Esophagus muscularis mucosa (tissue), 4 donors: Measurements from ENCODE around the gene ABCG5. TPM values are rescaled to one million over a fixed set of nuclear protein-coding genes. Genes with fewer than 3 reads are reported as not detected.

ENCODE experiments used
- DNase-seq: peaks from one replicate; pipeline ENCODE4 v3.0.0-alpha.2; 2017; ENCODE audit errors: extremely low spot score
- H3K27ac ChIP-seq, 4 donors: fragments of 200-600 bp; sonication (generic); replicated peaks in 1 of 4; 1 replicate in 3 of 4; 2 replicates in 1 of 4; pipeline ENCODE4 v1.5.1; 2016 to 2019; ENCODE audit warnings: mild to moderate bottlenecking in 1 of 4
- H3K27me3 ChIP-seq, 4 donors: fragments of 200-600 bp; sonication (generic); one replicate each; pipeline versions ENCODE4 v1.5.1 to v1.6.0; 2016 to 2019
- H3K36me3 ChIP-seq, 4 donors: fragments of 200-600 bp; sonication (generic); one replicate each; pipeline ENCODE4 v1.5.1; 2016 to 2019
- H3K4me1 ChIP-seq, 4 donors: fragments of 200-600 bp; sonication (generic); one replicate each; pipeline ENCODE4 v1.5.1; 2016 to 2019
- H3K4me3 ChIP-seq, 4 donors: fragments of 200-600 bp; sonication (generic); 1 replicate in 2 of 4; 2 replicates in 2 of 4; pipeline ENCODE4 v1.5.1; 2016 to 2019; ENCODE audit warnings: mild to moderate bottlenecking in 4 of 4, moderate library complexity in 1 of 4
- H3K9me3 ChIP-seq, 4 donors: fragments of 200-600 bp; sonication (generic); 1 replicate in 3 of 4; 2 replicates in 1 of 4; pipeline ENCODE4 v1.5.1; 2016 to 2019
- CTCF ChIP-seq, 3 experiments: fragments of 200-600 bp in 2 of 3; fragments of 450-650 bp in 1 of 3; sonication (generic) in 2 of 3; IDR thresholded peaks; one replicate each; pipeline ENCODE4 v1.5.1; 2017 to 2019; ENCODE audit warnings: antibody characterized with exemption in 3 of 3, mild to moderate bottlenecking in 2 of 3, moderate library complexity in 1 of 3
- EP300 ChIP-seq: sonication (generic); formaldehyde crosslinking; IDR thresholded peaks from one replicate; pipeline ENCODE4 v1.6.1; 2017; ENCODE audit warnings: antibody characterized with exemption
- POLR2A ChIP-seq: fragments of 450-650 bp; IDR thresholded peaks from one replicate; pipeline ENCODE4 v1.6.1; 2017; ENCODE audit warnings: antibody characterized with exemption, moderate library complexity, mild to moderate bottlenecking, low read depth
- POLR2AphosphoS5 ChIP-seq, 2 donors: sonication (generic); formaldehyde crosslinking; IDR thresholded peaks; one replicate each; pipeline ENCODE4 v1.6.1; 2017; ENCODE audit warnings: antibody characterized with exemption in 2 of 2
- WGBS: methylation state at CpG from one replicate; pipeline ENCODE4 v1.1.5; 2018; 5-methylcytosine and 5-hydroxymethylcytosine counted together
- intact Hi-C: fragments of 100-400 bp; cut with DNase I; formaldehyde crosslinking; loops from one replicate; pipeline ENCODE4 v1.15.1; 2023
- total RNA-seq, 4 donors: library from RNA; depleted of rRNA; stranded (reverse); fragments of >200 nt; gene quantifications; one replicate each; pipeline versions ENCODE4 v1.1.0 to v1.2.1, GENCODE V29; 2016

Gene ABCG5
- total RNA-seq, 4 donors from 2014 or later, result not detected

GRCh38 chr2:43819491-43820163 is 19.0 kb downstream of the ABCG5 start:
- no peak for TF ChIP-seq CTCF (IDR thresholded peaks at IDR 0.05)
- TF ChIP-seq EP300, result no peak
- TF ChIP-seq POLR2AphosphoS5 (IDR thresholded peaks at IDR 0.05), result no peak
- TF ChIP-seq POLR2A, result no peak
- 80% methylated on average over 7 of the region's 7 CpGs for WGBS
- intact Hi-C loops, result no loop called here
- Histone ChIP-seq H3K4me3 (no peak overlapping the region), H3K36me3 (no peaks in the 10 kb centered on the region), H3K4me1 (no peaks in the 10 kb centered on the region), H3K27ac (no peak overlapping the region), H3K9me3 (no peaks in the 10 kb centered on the region), H3K27me3 (peaks cover 0 to 5% (median 0%) of the 10 kb centered on the region in 4 donors)
- DNase-seq, result no peak

DNA sequence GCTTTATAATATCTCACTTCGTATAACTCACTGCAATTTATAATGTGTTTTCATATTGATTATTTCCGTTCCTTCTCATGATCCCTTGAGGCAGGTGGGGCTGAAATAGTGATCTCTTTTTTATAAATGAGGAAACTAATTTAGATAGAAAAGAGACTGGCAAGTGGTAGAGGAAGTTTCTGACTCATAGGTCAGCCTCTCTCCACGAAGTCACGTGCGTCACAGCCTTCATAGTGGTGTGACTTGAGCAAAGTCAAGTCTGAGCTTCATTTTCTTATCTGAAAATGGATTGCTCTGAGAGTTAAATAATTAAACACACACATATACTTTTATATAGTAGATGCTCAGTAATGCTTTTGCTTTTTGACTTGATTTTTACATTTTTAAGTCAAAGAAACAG is 19.9 kb downstream of the ABCG5 start:
- Histone ChIP-seq H3K36me3 (no peaks in the 10 kb centered on the region), H3K4me1 (no peaks in the 10 kb centered on the region), H3K27me3 (peaks cover 0 to 5% (median 0%) of the 10 kb centered on the region in 4 donors), H3K27ac (no peak overlapping the region), H3K4me3 (no peak overlapping the region), H3K9me3 (no peaks in the 10 kb centered on the region)
- DNase-seq, result no peak
- whole genome bisulfite sequencing, result 64% methylated on average over 5 of the region's 5 CpGs
- no peak for TF ChIP-seq POLR2AphosphoS5 (IDR thresholded peaks at IDR 0.05)
- intact Hi-C loops, result no loop called here

GRCh38 chr2:43814711-43815110 is 23.9 kb downstream of the ABCG5 start:
- no peak for DNase-seq
- TF ChIP-seq POLR2AphosphoS5 (IDR thresholded peaks at IDR 0.05), result no peak
- TF ChIP-seq EP300, result no peak
- TF ChIP-seq CTCF (IDR thresholded peaks at IDR 0.05), result no peak
- TF ChIP-seq POLR2A, result no peak
- 83% methylated on average over 3 of the region's 3 CpGs for WGBS
- Histone ChIP-seq H3K36me3 (peaks cover 0 to 30% (median 12%) of the 10 kb centered on the region in 4 donors), H3K27ac (no peak overlapping the region), H3K4me1 (no peaks in the 10 kb centered on the region), H3K4me3 (no peak overlapping the region), H3K27me3 (no peaks in the 10 kb centered on the region), H3K9me3 (no peaks in the 10 kb centered on the region)
- intact Hi-C loops, result no loop called here

DNA sequence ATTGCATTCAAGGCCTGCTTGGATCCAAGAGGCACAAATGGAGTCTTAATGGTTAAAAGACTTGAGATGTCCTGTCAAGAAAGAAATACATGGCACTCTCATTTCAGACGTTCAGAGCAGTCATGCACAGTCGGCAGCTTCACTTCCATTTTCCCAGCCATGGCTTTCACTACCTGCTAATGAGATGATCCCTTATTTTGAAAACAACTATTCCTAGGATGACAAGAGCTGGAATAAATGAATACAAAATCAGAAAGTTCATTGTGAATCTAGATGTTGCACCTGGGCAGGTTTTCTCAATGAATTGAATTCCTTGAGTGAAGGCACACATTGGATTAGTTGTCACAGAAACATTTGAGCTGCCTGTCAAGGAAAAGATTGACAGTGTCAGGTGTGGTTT is 25.7 kb downstream of the ABCG5 start:
- Histone ChIP-seq H3K36me3 (peaks cover 3 to 47% (median 20%) of the 10 kb centered on the region in 4 donors), H3K9me3 (no peaks in the 10 kb centered on the region), H3K4me1 (no peaks in the 10 kb centered on the region), H3K27ac (no peak overlapping the region), H3K27me3 (no peaks in the 10 kb centered on the region), H3K4me3 (no peak overlapping the region)
- WGBS, result 56% methylated on average over 2 of the region's 2 CpGs
- DNase-seq, result no peak
- intact Hi-C loops, result no loop called here
- no peak for TF ChIP-seq POLR2A

GRCh38 chr2:43812006-43812405 is 26.6 kb downstream of the ABCG5 start:
- Histone ChIP-seq H3K27me3 (no peaks in the 10 kb centered on the region), H3K36me3 (peaks cover 3 to 54% (median 20%) of the 10 kb centered on the region in 4 donors), H3K4me3 (no peak overlapping the region), H3K27ac (no peak overlapping the region), H3K4me1 (no peaks in the 10 kb centered on the region), H3K9me3 (no peaks in the 10 kb centered on the region)
- no peak for DNase-seq
- TF ChIP-seq POLR2A, result no peak
- no peak for TF ChIP-seq CTCF (IDR thresholded peaks at IDR 0.05)
- TF ChIP-seq EP300, result no peak
- no peak for TF ChIP-seq POLR2AphosphoS5 (IDR thresholded peaks at IDR 0.05)
- intact Hi-C loops, result no loop called here
- WGBS, result 75% methylated on average over 2 of the region's 2 CpGs

DNA sequence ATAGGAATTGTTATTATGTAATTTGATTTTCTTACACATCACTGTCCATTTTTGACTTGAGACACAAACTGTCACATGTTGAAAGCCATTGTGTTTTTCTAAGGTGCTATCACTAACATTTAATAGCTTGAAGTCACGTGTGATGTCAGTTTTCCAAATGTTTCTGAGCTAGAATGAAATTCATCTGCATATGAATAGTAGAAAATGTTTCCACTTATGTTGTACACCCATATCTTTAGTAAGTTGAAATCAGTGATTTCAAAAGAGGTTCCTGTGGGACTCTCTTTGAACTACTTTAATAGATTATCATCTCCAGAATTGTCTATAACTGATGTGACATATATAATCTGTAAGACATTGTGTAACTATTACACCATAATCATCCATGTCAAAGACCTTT is 27.8 kb downstream of the ABCG5 start:
- Histone ChIP-seq H3K4me1 (no peaks in the 10 kb centered on the region), H3K4me3 (no peak overlapping the region), H3K27ac (no peak overlapping the region), H3K9me3 (no peaks in the 10 kb centered on the region), H3K27me3 (no peaks in the 10 kb centered on the region), H3K36me3 (peaks cover 12 to 65% (median 27%) of the 10 kb centered on the region in 4 donors)
- DNase-seq, result no peak
- 68% methylated on average over 1 of the region's 1 CpG for WGBS
- TF ChIP-seq CTCF (IDR thresholded peaks at IDR 0.05) (no peak), POLR2A (no peak), POLR2AphosphoS5 (IDR thresholded peaks at IDR 0.05) (no peak), EP300 (no peak)
- intact Hi-C loops, result no loop called here
